G401 (cell line): ENCODE data around the gene SMYD4. TPM values are rescaled to one million over a fixed set of nuclear protein-coding genes. Genes with fewer than 3 reads are reported as not detected.

ENCODE experiments used
- DNase-seq: peaks from one replicate; pipeline ENCODE4 v3.0.0-alpha.2; 2015; ENCODE audit warnings: low spot score
- in situ Hi-C: cut with HindIII; loops from 2 replicates; pipeline ENCODE4 v1.10.0; 2016; ENCODE audit warnings: low sequenced_read_pairs, mixed read lengths
- total RNA-seq: library from RNA; depleted of rRNA; stranded (reverse); fragments of >200 nt; shearing (Covaris generic); gene quantifications from 2 replicates; pipeline ENCODE4 v1.2.3, GENCODE V29; 2014

Gene SMYD4
- total RNA-seq, 1 experiment from 2014 or later, result 16.0 TPM

DNA sequence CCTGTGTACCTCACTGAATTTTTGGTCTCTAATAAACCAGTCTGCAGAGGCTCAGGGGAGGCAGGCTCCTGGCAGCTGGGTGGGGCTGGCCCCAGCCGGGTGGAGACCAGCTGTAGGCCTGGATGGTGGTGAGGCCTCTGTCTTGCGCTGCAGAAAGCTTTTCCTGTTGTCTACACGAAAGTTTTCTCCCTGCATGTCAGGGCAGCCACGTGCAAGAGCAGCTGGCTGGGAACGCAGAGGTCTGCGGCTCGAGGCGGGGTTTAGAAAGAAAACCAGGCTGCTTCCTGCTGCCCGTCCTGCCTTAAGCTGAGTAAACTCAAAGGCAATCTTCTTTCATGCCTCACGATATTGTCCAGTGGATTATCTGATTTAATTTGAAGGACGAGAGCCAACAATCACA is 65.4 kb downstream of the SMYD4 start:
- DNase-seq, result no peak
- in situ Hi-C loops, result loop anchor here (5.0 kb wide), 1 partner anchor 47 kb away; no protein-coding TSS in a partner anchor

DNA sequence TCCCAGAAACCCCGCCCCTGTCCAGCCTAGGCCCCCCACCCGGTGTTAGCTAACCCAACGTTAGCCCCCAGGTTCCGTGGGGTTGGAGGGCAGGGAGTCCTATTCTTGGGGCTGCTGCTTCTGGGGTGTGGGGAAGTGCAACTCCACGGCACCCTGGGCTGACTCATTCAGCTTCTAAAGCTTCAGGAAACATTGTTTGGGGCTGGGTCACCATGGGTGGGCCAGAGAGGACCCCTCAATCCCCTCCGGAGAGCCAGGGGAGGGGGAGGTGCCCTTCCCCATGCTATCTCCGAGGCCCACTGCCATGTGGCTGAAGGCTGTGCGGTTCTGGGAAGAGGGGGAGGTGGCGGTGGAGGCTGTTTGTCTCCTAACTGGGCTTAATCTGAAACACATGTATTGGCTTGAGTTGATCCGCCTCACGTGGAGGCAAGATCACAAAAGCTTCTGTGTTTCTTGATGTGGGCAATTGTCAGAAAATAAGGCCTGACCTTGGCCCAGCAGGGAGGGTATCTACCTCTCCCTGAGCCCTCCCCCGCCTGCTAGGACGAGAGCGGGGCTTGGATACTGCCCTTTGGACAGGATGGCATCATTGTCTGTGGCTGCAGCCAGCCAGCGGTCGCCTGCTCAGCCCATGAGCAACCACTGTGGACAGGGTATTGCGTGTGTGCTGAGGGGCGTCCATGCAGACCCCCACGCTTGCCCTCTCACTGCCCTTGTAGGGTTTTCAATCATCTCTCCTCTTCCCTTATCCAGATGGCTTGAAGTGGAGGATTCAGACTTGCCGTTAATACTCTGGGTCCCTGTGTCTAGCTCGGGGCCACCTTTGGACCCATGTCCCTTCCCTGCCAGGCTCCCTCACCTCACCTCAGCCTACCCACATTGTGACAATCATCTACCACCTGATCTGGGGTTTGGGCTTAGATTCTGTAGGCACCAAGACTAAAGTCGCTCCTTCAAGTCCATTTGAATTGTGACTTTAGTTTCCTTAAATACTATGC is 66.5 kb downstream of the SMYD4 start:
- no peak for DNase-seq
- in situ Hi-C loops, result loop anchor here (5.0 kb wide), 1 partner anchor 46 kb away; no protein-coding TSS in a partner anchor

DNA sequence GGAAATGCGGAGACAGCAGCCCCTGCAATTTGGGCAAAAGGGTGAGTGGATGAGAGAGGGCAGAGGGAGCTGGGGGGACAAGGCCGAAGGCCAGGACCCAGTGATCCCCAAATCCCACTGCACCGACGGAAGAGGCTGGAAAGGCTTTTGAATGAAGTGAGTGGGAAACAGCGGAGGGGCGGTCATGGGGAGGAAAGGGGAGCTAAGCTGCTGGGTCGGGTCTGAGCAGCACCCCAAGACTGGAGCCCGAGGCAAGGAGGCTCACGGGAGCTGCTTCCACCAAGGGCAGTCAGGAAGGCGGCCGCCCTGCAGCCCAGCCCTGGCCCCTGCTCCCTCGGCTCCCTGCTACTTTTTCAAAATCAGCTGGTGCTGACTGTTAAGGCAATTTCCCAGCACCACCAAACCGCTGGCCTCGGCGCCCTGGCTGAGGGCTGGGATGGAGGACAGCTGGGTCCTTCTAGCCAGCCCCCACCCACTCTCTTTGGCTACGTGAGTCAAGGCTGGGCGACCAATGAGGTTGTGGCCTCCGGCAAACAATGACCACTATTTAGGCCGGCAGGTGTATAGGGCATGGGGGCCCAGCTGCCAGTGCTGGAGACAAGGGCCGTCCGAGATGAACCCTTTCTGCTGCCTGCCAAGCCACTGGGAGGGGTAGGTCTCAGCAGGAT is 67.3 kb downstream of the SMYD4 start:
- no peak for DNase-seq
- in situ Hi-C loops, result loop anchor here (5.0 kb wide), 1 partner anchor 45 kb away; no protein-coding TSS in a partner anchor

DNA sequence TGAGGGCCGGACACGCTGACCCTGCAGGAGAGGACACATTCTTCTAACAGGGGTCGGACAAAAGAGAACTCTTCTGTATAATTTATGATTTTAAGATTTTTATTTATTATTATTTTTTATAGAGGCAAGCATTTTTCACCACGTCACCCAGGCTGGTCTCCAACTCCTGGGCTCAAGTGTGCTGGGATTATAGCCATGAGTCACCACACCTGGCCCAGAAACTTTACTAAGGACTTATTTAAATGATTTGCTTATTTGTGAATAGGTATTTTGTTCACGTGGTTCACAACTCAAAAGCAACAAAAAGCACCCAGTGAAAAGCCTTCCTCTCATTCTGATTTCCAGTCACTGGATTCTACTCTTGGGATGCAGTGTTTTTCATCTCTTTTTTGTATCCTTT is 70.2 kb downstream of the SMYD4 start:
- no peak for DNase-seq
- in situ Hi-C loops, result no loop called here

DNA sequence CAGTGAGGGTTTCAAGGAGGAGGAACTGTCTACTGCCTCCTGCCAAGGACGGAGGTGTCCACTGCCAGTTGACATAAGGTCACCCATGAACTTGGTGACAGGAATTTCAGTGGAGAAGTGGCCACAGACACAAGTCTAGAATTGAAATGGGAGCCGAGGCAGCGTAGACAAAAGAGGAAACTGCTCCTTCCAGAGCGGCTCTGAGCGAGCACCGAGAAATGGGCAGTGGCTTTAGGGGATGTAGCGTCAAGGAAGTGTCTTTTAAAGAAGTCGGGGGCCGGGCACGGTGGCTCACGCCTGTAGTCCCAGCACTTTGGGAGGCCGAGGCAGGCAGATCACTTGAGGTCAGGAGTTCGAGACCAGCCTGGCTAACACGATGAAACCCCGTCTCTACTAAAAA is 70.9 kb downstream of the SMYD4 start:
- DNase-seq, result no peak
- in situ Hi-C loops, result no loop called here

DNA sequence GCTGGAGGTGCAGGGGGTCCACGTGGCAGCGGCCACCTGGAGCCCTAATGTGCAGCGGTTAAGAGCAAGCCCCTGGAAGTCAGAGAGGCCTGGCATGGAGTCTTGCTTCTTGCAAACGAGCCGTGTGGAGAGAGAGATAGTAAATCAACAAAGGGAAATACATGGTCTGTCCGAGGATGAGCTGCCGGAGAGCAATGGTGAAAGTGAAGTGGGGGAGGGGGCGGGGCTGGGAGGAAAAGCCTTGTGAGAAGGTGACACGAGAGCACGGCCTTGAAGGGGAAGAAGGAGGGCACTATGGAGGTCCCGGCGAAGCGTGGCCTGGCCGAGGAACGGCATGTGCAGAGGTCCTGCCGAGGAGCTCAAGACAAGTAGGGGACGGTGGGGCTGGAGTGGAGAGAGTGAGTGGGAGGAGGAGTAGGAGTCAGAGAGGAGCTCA is 73.9 kb downstream of the SMYD4 start:
- in situ Hi-C loops, result no loop called here
- DNase-seq, result peak; percentile 23

DNA sequence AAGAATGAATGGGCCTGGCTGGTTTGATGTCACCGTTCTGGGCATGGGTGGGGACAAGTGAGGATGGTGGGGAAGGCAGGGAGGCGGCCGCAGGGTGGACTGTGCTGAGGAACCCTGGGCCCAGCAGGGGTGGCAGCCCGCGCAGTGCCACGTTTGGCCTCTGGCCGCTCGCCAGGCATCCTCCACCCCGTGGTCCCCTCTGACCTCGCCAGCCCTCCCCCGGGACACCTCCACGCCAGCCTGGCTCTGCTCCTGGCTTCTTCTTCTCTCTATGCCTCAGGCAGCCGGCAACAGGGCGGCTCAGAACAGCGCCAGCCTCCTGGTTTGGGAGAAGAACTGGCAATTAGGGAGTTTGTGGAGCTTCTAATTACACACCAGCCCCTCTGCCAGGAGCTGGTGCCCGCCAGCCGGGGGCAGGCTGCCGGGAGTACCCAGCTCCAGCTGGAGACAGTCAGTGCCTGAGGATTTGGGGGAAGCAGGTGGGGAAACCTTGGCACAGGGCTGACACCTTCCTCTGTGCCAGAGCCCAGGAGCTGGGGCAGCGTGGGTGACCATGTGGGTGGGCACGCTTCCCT is 74.4 kb downstream of the SMYD4 start:
- in situ Hi-C loops, result no loop called here
- peak; percentile 36 for DNase-seq

DNA sequence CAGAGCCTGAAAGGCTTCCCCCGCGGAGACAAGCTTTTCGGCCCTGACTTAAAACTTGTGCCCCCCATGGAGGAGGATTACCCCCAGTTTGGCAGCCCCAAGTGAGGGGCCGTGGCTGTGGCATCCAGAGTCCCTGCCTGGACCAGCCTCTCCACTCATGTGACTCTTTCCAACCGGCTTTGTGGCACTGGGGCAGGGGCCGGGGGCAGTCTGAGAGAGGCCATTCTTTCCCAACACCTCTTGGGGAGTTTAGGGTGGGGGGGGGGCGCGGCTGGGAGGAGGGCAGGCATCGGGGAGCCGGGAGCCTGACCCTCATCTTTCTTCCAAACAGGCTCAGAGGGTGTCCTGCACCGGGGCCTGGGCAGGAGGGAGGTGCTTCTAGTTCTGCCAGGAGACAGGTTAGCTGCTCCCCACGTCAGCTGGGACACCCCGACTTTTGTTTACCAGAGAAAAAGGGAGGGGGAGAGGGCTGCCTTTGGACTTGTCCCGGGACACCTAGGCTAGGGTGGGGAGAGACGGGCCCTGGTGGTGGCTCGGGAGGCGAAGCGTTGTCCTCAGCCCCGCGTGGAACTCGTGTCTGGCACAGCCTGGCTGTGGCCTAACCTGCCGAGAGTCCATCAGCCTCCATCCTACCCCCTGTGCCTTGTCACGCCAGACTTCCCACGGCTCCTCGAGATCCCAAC is 75.1 kb downstream of the SMYD4 start:
- in situ Hi-C loops, result no loop called here
- no peak for DNase-seq

DNA sequence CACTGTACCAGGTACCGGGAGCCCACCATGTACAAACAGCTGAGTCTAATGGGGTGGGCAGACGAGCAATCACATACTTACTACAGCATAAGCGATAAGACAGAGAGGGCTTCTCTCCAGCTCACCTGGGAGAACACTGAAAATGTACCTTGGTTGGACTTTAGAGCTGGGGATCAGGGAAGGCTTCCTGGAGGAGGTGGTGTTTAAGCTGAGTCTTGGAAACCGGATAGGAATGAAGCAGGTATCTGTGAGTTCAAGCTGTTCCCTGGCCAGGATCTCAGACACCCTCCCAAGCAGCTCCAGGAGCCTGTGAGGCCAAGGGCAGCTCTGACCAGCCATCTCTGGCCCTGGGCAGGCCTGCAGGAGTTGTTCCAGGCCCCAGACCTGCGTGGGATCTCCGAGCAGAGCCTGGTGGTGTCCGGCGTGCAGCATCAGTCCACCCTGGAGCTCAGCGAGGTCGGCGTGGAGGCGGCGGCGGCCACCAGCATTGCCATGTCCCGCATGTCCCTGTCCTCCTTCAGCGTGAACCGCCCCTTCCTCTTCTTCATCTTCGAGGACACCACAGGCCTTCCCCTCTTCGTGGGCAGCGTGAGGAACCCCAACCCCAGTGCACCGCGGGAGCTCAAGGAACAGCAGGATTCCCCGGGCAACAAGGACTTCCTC is 75.8 kb downstream of the SMYD4 start:
- no peak for DNase-seq
- in situ Hi-C loops, result no loop called here

DNA sequence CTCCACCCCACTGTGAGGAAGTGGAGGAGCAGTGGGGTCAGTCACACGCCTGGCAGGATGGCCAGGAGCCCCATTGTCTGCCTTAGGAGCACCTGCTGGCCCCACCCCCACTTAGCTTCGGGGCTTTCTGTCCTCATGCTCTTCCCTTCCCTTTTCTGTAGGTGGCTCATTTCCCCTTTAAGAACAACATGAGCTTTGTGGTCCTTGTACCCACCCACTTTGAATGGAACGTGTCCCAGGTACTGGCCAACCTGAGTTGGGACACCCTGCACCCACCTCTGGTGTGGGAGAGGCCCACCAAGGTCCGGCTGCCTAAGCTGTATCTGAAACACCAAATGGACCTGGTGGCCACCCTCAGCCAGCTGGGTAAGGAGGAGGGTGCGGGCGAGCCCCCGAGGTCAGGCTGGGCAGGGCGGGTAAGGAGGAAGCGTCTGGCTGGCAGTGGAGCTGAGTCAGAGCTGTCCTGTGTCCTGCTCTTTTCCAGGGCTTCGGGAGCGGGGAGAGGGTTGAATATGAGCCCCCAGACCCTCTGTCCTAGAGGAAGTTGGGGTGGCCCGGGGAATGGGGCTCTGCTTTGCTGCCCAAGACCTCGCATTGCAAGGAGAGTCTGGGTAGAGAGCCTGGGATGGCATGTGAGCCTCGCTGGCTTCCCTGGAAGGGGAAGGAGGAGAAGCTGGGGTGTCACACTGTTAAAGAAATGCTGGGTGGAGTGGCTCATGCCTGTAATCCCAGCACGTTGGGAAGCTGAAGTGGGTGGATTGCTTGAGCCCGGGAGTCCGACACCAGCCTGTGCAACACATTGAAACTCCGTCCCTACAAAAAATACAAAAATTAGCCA is 77.1 kb downstream of the SMYD4 start:
- in situ Hi-C loops, result no loop called here
- no peak for DNase-seq

DNA sequence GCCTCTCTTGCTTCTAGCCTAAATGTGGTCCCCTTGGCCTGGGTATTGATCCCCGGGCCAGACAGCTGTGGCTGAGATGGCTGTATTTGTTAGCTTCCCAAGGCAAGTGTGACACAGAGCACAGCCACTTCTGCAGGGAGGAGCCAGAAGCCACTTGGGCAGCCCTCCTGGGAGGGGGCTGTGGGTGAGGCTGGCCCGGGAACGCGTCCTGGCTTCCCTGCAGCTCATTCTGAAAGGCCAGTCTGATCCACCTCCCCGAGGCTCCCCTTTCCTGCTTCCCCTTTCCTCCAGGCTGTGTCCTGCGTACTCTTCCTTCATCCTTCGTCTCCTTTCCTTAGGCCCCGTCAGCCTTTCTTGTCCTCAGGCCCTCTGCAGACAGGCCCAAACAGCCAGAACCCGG is 79.1 kb downstream of the SMYD4 start:
- in situ Hi-C loops, result no loop called here

DNA sequence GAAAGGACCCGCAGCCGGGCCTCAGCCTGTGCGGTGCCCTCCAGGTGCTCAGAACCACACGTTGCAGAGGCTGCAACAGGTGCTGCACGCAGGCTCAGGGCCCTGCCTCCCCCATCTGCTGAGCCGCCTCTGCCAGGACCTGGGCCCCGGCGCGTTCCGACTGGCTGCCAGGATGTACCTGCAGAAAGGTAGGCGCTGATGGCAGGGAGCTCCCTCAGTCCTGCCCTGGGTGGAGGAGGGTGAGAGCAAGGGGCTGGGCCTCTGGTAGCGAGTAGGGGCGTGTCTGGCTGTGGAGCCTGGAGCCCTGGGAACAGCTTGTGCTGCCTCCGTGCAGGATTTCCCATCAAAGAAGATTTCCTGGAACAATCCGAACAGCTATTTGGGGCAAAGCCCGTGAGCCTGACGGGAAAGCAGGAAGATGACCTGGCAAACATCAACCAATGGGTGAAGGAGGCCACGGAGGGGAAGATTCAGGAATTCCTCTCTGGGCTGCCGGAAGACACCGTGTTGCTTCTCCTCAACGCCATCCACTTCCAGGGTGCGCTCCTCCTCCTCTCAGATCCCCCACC is 82.6 kb downstream of the SMYD4 start:
- in situ Hi-C loops, result no loop called here
- DNase-seq, result peak; percentile 37

More for the DNA sequence above, 79.1 kb downstream of the SMYD4 start:
- DNase-seq, result no peak

DNA sequence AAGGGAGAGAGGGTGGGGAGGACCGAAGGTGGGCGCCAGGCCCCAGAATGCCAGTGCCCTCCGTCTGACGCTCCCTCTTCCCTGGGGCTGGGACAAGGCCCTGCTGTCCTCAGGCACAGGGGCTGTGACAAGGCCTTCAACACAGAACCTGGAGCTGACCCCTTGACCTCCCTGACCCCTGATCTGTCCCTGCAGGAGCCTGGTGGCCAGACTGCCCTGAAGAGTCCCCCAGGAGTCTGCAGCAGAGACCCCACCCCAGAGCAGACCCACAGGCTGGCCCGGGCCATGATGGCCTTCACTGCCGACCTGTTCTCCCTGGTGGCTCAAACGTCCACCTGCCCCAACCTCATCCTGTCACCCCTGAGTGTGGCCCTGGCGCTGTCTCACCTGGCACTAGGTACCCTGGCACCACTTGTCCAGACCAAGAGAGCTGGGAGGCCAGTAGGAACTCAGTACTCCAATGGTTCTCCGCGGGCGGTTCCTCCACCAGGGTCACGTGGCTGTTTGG is 84.1 kb downstream of the SMYD4 start:
- in situ Hi-C loops, result no loop called here

DNA sequence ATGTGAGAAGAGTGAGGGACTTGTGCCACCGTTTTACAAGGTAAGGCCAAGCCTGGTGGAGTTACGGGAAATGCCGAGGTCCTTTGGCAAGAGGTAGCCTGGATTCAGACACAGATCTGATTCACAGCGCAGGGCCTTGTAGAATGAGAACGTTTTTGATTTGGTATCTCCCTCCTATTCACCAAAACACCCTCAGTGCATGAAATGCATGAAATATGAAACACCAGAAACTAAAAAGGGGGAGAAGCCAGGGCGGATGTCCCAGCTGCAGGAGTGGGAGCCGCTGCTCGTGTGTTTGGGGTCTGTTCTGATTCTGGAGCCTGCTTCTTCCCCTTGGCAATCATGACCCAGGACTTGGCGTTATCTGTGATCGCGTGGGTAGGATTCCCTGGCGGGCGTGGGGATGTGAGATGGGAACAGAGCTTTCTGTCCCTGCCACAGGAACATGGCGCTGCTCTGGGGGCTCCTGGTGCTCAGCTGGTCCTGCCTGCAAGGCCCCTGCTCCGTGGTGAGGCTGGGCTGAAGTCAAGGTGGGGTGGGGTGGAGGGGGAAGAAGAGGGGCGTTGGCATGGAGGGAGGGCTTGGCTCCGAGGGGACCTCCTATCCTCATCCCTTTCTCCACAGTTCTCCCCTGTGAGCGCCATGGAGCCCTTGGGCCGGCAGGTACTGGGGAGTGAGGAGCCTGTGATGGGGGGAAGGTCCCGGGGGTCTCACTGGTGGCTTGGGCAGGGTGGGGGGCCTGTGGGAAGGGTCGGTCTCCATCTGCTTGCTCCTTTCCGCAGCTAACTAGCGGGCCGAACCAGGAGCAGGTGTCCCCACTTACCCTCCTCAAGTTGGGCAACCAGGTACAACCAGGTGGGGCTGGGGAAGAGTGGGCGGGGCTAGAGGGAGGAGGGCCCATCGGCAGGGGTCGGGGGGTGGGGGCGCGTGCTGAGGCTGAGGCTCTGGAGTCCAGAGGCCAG is 84.9 kb downstream of the SMYD4 start:
- in situ Hi-C loops, result no loop called here
- DNase-seq, result no peak

More for the DNA sequence above, 84.1 kb downstream of the SMYD4 start:
- DNase-seq, result no peak

DNA sequence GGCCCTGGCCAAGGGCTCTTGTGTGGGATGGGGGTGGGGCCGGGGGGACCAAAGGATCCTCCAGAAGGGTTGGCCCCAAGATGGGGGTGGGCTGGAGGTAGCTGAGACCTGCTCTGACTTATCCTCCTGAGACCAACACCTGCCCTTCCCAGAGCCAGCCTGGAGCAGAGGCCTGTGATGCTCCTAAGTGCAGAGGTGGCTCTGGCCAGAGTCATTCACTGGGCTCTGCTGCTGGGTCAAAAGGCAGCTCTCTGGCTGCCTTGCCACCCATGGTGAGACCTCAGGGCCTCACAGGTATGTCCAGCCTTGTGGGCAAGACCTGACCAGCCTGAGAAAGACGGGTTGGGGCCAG is 86.6 kb downstream of the SMYD4 start:
- no peak for DNase-seq
- in situ Hi-C loops, result no loop called here

DNA sequence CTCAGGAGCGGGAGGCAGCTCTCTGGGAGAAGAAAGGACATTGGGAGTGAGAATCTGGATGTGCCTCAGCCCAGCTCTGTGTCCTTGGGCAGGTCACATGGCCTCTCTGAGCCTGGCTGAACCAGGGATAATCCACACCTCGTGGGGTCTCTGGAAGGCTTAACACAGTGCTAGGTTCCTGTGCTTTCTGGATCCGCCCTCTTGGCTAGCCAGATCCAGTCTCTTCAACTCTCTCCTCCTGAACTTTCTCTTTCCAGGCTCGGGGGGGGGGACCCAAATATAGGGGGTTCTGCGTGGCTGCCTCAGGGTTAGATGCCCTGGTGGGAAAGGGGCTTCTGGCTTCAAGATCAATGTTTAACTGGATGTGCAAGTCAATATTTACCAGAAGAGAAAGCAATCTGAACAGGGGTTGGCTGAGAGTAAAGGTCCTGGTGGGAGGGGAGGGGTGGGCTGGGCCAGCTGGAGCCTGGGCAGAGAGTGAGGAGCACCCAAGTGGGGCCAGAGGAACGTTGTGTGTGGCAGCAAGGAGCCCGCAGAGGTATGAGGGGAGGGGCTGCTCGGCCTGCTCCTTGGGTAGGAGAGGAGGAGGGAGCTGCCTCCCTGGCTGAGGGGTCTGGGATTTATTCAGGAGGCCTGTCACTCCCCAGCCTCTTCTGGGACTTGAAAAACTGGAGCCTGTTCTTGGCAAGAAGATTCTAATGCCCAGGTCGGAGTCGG is 87.2 kb downstream of the SMYD4 start, which contains the start of gene SERPINF2:
TSS of gene SERPINF2 (plus strand) at position 501 of the 717 bp plus-strand sequence. CDS start 2,125 bp downstream, outside the sequence.
- in situ Hi-C loops, result no loop called here
- no peak for DNase-seq
